Measurements from ENCODE around the gene ZMIZ1.
A peak's percentile ranks its signal among the peaks of the same experiment; 100 is the strongest.

Gene ZMIZ1

DNA sequence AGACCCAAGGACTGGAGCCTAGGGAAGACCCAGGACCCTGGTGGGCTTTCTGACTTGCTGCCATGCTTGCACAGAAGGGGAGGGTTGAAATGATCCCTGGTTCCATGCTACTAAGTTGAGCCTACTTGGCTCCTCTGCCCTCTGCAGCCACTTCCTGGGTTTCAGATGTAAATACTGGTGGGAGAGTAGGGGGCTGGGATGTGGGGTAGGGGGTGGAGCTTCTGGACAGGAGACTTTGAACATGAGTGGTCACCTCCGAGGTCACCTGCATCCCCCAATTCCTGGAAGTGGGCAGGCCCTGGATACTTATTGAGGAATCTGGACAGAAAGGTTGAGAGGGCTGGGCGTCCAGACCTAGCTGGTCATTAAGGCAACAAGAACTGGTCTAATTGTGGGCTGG is 2.9 kb upstream of the ZMIZ1 start:
- no peak for DNase-seq (ENCODE audit: low read depth in 1 of 2, low spot score in 1 of 2)

DNA sequence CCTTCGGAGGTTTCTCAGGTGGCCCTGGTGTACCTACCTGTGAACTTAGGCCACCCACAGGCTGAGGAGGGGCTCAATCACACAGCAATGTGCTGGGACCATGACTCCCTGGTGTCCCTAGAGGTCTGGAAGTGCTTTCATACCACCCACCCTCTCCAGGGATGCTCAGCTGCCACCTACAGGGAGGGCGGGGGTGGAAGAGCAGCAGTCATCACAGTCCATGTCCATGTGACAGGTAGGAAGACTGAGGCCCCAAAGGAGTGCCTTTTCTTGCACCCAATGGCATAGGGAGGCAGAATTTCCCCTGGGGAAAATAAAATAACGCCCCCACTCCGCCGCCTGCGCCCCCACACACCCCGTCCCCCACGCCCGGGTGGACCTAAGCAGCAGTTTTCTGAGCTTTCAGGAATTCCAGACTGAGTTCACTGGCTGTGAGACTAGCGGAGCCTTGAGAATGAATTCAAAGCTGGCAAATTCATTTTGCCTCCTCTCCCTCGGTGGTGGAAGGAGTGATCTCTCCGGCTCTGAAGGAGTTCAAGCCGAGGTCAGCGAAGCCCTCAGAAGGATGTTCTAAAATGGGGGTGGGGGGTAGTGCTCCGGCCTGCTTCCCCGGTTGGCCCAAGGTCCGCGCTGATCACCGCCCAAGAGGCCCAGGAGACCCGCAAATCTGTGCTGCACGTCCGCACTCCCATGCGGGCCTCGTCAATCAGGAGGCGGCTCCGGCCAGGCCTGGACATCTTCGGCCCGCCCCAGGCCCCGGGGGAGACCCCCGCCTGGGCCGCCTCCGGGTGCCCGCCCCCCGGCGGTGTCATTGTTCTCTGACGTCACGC is 2.1 kb upstream of the ZMIZ1 start:
- DNase-seq (ENCODE audit: low read depth in 1 of 2, low spot score in 1 of 2) = no peak

DNA sequence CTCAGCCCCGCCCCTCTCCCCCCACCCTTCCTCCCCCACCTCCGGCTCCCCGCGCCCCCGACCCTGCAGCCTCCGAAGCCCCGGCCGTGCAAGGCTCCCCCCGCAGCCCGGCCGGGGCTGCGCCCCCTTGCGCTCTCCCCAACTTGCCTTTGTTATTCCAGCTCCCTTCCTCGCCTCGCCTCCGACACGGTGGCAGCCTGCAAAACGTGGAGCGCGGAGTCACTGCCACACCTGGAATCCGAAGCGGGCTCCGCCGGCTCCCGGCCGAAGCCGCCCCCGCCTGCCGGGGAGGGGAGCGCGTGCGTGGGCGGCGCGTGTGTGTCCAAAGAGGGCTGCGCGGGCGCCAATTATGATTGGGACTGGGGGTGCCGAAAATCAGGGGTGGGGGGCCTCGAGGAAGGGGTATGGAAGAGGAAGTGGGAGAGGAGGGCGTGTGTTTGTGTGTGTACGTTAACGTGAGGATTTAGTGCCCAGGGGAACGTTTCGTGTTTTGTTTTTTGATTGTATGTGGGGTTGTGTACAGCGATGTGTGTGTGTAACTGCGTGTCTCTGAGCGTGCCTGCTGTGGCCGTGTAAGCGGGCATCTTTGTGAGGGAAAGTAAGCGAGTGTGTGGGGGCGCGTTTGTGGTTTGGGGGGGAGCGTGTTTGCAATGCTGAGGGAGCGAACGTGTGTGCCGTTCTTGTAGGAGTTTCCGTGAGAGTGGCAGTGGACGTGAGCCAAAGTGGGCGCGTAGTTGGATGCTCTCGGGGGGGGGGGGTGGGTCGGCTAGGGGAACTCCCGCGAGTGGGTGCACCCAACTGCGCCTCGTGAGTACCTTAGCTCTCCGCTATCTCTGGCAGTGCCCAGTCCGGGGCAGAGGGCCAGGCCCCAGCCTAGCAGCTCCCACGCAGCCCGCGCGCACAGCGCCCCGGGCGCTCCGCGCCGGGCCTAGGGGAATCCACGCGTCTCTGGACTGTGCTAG is 1.2 kb upstream of the ZMIZ1 start:
- DNase-seq (ENCODE audit: low read depth in 1 of 2, low spot score in 1 of 2) = peak; percentile 60 to 65

DNA sequence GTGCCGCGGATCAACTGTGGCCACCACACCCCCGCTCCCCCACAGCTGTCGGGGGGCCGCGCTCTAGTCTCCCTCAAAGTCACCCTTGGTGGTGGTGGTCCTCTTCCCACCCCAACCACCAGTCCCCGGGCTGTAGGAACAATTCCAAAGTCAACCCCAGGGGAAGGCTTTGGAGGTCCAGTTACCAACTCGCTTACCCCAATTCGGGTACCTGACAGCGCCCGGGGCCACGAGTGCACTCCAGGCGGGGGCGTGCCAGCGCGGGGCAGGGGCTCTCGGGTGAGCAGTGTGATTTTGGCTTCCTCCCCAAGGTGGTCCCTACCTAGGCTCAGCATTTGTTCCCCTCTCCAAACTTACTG is 584 bp upstream of the ZMIZ1 start:
- peak; percentile 17 for DNase-seq (ENCODE audit: low read depth in 1 of 2, low spot score in 1 of 2)

DNA sequence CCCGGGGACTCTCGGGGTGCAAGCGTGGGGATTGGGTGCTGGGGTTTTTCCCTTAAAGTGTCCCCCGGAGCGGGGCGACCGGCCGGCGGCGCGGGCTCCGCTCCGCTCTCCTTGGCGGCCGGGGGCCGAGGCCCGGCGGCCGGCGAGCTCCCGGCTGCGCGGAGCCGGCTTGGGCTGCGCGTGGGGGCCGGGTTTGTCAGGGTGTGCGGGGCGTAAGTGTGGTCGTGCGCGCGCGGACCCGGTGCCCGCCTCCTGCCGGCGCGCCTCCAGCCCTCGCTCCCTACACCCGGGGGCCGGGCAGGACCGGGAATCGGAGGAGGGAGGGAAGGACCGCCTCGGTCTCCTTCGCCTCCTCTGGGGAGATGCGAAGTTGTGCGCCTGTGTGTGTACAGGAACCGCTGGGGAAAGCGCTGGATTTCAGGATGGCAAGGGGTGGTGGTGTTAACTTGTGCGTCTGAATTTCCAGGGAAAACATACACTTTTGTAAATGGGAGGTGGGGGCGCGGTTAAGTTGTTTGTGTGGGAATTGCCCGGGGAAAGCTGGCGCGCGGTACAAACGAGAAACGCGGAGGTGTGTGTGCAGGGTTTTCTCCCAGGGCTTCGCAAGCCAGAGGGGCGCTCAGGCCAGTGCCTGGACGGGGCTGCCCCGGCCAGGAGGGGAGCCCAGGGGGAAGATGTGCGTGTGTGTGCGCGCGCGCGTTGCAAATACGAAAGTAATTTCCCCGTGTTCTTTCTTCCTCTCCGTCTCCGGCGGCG is 737 bp downstream of the ZMIZ1 start:
- DNase-seq (ENCODE audit: low read depth in 1 of 2, low spot score in 1 of 2) = no peak

DNA sequence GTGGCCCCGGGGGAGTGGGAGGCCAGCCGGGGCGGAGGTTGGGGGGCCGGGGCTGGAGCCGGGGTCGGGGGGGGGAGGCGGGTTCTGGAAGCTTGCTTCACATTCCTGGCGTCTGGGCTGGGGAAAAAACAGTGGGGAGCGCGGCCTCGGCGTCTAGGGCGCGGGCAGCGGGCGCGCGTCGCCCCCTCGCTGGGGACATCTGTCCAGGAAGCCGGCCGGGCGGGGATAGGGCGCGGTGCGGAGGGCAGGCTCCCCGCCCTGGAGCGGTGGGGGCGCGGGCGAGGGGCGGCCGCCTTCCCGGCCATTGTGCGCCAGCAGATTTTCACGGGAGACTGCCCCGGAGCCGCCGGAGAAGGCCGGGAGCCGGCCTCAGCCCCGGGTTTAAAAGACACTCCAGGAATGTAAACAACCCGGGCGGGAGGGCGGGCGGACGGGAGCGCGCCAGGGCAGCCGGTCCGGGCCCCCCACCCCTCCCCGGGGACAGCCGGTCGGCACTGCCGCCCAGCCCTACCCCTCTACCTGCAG is 1.4 kb downstream of the ZMIZ1 start:
- DNase-seq (ENCODE audit: low read depth in 1 of 2, low spot score in 1 of 2) = no peak

DNA sequence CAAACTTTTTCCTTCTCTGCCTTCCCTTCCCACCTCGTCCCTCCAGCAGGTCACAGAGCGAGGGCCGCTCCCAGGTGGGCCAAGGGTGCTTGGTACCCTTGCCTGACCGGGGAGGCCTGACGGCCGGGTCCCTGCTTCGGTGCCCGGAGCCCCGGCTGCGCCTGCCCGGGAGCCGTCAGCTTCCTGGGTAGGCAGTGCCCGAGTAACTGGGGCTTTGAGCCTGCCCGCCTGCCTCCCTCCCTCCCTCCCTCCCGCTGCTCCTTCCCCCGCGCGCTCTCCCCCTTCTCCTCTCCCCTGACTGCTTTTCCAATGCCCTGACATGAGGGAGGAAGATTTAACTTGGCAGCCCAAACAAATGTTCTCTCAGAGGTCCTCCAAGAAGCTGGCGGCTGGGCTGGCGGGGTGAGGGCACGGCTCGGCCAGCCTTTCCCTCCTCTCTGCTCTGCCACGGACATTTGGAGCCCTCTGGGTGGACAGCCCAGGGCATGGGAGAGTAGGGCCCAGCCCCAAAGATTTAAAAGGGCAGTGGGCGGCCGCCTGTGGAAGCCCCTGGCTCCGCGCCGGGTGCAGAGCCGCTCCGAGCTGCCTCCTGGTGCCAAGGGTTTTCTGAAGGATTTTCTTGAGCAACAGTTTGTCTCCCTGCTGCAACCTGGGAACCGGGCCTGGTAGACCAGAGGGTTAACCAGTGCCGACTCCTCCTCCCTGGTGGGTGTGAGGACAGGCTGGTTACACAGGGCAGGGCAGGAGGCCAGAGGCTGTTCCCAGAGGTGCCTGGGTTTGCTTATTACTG is 2.0 kb downstream of the ZMIZ1 start:
- DNase-seq (ENCODE audit: low read depth in 1 of 2, low spot score in 1 of 2) = no peak

DNA sequence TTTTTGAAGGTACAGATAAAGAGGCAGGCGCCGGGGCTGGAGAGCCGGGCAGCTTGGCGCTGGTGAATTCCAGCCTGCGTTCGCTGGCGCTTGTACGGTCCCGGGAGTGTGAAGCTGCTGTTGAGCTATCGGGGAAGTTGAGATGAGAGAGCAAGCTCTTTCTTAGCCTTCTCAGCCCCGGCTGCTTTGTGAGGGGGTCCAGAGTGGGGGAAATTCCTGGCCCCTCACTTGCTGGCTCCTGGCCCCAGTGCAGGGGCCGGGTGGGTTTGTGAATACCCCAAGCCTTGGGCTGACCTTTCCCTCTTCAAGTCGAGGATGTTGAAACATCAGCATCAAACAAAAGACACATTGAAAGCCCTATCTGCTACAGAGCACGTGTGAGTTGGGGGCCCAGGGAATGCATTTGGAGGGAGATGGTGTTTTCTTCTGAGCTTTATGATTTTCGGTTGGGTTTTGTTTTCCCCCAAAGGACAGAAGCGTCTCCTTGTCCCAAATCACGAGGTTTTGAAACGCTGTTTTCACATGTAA is 2.7 kb downstream of the ZMIZ1 start:
- DNase-seq (ENCODE audit: low read depth in 1 of 2, low spot score in 1 of 2) = no peak

DNA sequence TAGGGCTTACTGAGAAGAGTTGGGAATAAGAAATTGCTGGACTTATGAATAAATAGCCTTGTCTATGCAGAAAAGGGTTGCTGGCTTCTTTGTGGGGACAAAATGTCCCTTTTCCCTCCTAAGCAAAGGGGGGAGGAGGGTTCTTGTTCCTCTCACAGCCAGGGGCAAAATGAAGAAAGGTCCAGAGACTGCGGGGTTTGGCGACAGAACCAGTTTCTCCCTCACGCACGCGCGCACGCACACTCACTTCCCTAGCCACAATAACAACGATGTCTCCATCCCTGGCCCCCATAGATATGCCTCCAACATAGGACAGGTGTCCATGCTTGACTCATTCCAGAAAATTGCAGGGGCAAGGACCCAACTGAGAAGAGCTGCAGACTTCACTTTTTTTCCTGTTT is 3.3 kb downstream of the ZMIZ1 start:
- no peak for DNase-seq (ENCODE audit: low read depth in 1 of 2, low spot score in 1 of 2)

DNA sequence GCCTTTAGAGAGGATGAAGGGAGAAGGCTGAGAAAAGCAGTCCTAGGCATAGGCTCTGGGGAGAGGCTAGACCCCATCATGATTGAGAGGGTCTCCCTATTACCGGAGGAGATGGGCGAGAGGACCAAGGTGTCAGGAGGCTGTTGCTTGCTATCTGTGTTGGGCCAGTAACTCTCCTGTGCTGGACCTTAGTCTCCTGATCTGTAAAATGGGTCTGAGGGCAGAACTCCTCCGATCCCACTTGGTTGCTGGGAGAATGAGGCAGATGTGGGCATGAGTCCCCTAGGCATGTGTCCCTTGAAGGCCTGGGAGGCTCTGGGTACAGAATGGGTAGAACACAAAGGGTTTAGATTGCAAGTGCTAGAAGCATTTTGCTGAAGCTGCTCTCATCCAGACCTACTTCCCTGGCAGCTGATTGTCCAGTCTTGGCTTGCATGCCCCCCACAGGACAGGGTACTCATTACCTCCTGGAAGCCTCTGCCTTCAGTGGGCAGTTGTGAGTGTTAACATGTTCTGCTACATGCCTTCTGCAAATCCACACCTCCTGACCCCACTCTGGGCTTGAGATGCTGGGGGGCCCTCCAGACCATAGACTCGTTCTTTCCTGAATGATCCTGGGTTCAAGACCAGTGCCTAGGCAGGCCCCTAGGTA is 4.4 kb downstream of the ZMIZ1 start:
- no peak for DNase-seq (ENCODE audit: low read depth in 1 of 2, low spot score in 1 of 2)

DNA sequence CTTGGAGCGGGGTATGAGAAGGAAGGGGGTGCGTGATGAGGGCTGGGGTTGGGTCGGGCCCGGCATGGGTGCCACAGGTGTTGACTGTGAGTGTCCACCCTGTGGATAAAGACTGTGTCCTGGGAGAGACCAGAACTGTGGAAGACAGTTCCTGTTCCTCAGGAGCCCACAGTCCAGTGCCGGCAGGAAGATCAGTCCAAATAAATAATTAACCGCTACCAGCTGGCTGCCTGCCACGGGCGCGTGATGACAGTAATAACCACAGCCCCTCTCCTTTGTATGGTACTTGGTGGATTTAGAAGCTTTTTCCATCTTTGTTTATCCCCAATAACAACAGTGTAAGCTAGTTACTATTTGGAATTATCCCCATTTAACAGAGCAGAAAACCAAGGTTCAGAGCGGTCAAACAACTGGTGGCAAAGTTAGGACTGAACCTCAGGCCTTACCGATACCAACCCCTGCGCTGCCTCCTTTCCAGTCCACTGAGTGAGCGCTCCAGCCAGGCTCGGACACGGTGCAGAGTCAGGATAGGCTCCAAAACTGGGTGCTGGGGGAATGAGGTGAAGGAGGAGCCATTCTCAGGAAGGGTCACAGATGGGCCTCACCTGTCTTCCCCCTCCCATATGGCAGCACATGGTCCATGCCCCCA is 5.1 kb downstream of the ZMIZ1 start:
- no peak for DNase-seq (ENCODE audit: low read depth in 1 of 2, low spot score in 1 of 2)

DNA sequence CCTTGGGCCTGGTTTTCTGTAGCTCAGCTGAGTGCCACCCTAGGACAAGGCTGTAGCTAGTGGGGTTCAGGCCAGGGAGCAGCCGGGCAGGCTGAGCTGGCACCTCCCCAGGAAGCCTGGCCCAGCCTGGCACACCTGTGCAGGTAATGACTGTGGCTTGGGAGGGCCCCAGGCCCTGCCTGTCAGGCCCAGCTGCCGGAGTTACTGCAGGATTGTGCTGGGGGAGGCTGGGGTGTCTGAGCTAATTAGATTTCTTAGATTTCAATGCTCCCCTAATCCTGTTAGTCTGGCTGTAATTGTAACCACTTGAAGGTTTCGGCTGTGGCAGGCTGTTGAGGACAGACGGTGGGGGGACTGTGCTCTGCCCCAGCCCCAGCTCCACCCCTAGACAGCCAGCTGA is 6.0 kb downstream of the ZMIZ1 start:
- no peak for DNase-seq (ENCODE audit: low read depth in 1 of 2, low spot score in 1 of 2)

DNA sequence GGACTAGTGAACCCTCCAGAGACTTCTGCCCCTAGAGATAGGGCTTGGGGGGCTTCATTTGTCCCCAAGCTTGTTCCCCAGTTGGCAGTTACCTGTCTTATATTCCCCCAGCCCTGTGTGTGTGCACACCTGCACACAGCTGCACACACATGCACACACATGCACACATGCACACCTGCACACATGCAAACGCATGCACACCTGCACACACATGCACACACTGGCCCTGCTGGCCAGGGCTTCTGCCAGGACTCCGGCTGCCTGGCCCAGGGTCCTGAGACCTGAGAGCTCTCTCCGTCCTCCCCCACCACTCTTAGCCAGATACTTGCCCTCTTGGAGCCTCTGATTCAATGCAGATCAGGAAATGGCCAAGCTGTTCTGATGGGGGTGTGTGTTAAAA is 6.7 kb downstream of the ZMIZ1 start:
- DNase-seq (ENCODE audit: low read depth in 1 of 2, low spot score in 1 of 2) = no peak

DNA sequence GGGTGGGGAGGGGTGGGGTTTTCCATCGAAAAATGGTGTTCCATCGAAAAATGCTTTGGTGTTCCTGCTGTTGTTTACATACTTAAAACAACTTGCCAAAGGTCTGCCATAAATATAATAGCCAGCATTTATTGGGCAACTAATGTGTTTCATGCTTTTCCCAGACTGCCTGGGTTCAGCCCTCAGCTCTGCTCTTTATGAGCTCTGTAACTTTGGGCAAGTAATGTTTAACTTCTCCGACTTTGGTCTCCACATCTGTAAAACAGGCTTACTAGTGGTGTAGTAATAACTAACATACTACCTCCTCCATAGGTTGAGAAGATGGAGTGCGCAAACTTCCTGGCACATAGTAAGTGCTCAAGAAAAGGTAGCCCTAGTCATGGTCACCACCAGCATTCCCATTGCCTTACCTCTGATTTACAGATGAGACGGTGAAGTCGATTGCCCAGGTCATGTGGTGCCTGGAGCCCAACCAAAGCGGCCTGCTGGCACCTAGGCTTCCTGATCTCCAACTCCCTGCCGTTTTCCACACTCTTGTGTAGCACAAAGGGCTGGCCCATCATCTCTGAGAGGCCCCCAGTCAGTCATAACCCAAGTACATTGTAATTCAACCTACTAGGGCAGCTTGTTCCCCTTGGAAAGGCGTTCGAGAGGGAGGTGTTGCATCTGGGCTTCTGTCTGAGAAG is 8.9 kb downstream of the ZMIZ1 start:
- DNase-seq (ENCODE audit: low read depth in 1 of 2, low spot score in 1 of 2) = no peak

DNA sequence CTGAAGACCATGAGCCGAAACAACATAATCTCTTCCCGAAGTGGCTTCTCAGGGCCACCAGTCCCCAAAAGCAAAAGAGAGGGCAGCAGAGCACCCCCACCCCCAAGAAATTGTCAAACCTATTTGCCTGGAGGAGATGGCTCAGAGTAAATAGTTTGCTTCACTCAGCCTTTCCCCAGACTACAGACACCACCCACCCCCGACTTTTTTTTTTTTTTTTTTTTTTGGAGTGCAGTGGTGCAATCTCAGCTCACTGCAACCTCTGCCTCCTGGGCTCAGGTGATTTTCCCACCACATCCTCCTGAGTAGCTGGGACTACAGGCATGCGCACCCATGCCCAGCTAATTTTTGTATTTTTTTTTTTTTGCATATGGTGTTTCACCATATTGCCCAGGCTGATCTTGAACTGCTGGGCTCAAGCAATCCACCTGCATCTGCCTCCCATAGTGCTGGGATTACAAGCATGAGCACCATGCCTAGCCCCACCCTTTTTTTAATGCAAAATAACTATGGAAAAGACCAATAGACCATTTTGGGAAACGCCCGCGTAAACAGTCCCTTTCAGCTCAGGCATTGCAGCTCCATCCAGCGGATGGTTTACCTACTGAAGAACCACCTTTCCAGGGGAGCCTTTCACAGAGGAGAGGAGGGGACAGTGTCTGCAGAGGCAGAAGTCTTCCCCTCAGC is 9.7 kb downstream of the ZMIZ1 start:
- DNase-seq (ENCODE audit: low read depth in 1 of 2, low spot score in 1 of 2) = no peak

DNA sequence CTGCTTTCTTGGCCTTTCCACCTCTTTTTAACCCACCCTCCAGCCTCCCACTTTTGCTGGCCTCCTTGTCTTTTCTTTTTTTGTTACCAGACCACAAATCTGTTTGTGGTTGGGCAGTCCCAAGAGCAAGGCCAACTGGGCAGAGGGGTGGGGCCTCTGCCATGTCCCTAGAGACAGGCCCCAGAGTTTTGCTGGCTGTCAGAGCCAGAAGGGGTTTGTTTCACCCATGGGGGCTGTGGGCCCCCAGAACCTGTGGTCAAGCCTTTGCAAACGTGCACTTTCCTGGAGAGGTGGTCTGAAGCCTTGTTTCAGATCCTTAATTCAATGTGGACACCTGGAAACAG is 10.3 kb downstream of the ZMIZ1 start:
- no peak for DNase-seq (ENCODE audit: low read depth in 1 of 2, low spot score in 1 of 2)

DNA sequence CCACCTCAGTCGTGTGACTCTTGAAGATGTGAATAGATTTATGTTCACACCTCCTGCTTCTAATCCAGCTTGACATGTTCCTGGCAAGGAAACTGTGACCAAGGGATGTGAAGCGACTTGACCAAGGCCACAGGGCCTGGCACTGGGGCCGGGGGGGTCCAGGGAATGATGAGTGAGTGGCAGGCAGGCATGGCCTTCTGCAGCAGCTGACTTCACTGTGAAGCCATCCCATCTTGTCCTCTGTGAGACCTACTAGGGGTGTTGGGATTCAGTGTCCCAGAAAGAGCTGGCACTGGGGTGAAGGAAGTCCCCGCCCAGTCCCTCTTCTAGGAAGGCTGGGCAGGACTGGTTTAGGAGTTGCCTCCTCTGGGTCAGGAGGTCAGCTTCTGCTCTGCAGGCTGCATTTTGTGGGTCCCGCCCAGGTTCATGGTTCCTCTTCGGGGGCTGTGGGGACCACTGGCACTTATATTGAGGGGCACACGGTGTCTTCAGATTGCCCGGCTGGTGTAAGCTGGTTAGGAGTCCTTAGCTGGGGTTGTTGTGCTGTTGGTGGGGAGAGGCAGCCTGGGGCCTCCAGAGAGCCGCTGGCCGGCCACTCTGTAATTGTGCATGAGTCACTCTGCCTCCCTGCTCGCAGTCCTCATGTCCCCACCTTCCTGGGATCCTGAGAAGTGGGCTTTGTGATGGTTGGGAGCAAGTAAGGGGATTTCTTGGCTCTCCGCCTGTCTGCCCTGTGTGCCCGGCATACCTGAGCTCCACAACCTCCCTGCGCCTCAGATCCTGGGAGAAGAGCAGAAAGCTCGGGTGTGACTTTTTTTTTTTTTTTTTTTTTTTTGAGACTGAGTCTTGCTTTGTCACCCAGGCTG is 11.0 kb downstream of the ZMIZ1 start:
- DNase-seq (ENCODE audit: low read depth in 1 of 2, low spot score in 1 of 2) = no peak
